ENCODE measurements around the gene GASK1B. TPM values are rescaled to one million over a fixed set of nuclear protein-coding genes. Genes with fewer than 3 reads are reported as not detected.

The GASK1B gene
- total RNA-seq, 1 donor from 2014 or later, result not detected

GRCh38 chr4:158131027-158131426 lies 41.8 kb downstream of the GASK1B start:
- H3K4me1 Mint-ChIP-seq, result no peaks in the 10 kb centered on the region
- ATAC-seq (ENCODE audit: low read depth) (no peak), DNase-seq (no peak)
- H3K27me3 Mint-ChIP-seq, result no peaks in the 10 kb centered on the region
- no peak overlapping the region for H3K27ac Mint-ChIP-seq
- H3K4me3 Mint-ChIP-seq, result no peak overlapping the region
- no peaks in the 10 kb centered on the region for H3K36me3 Mint-ChIP-seq (ENCODE audit: low read depth)
- intact Hi-C loops (cut with micrococcal nuclease), result no loop called here
- no peak for TF ChIP-seq CTCF (IDR thresholded peaks at IDR 0.05)
- H3K9me3 Mint-ChIP-seq, result no peaks in the 10 kb centered on the region
- CTCF ChIA-PET, result no interaction called here
- POLR2A ChIA-PET, result no interaction called here

- no peaks in the 10 kb centered on the region for H3K9me3 Mint-ChIP-seq
- no peak for TF ChIP-seq CTCF (IDR thresholded peaks at IDR 0.05)
- H3K27me3 Mint-ChIP-seq, result no peaks in the 10 kb centered on the region
- POLR2A ChIA-PET, result no interaction called here
- no peaks in the 10 kb centered on the region for H3K36me3 Mint-ChIP-seq (ENCODE audit: low read depth)
- H3K4me3 Mint-ChIP-seq, result no peak overlapping the region
- intact Hi-C loops (cut with micrococcal nuclease), result no loop called here
- ATAC-seq (ENCODE audit: low read depth) (no peak), DNase-seq (no peak)
- no peak overlapping the region for H3K27ac Mint-ChIP-seq
- CTCF ChIA-PET, result no interaction called here
- H3K4me1 Mint-ChIP-seq, result no peaks in the 10 kb centered on the region
Observed at GRCh38 chr4:158130204-158130603, 42.6 kb downstream of the GASK1B start.

- no peaks in the 10 kb centered on the region for H3K9me3 Mint-ChIP-seq
- intact Hi-C loops (cut with micrococcal nuclease), result no loop called here
- ATAC-seq (ENCODE audit: low read depth) (no peak), DNase-seq (no peak)
- TF ChIP-seq CTCF (IDR thresholded peaks at IDR 0.05), result no peak
- CTCF ChIA-PET, result no interaction called here
- no peak overlapping the region for H3K4me3 Mint-ChIP-seq
- POLR2A ChIA-PET, result no interaction called here
- no peaks in the 10 kb centered on the region for H3K36me3 Mint-ChIP-seq (ENCODE audit: low read depth)
- no peaks in the 10 kb centered on the region for H3K4me1 Mint-ChIP-seq
- no peaks in the 10 kb centered on the region for H3K27me3 Mint-ChIP-seq
- no peak overlapping the region for H3K27ac Mint-ChIP-seq
Observed at GRCh38 chr4:158129694-158130093, 43.1 kb downstream of the GASK1B start.

GRCh38 chr4:158128540-158128939 lies 44.3 kb downstream of the GASK1B start:
- no peak for TF ChIP-seq CTCF (IDR thresholded peaks at IDR 0.05)
- no peak for DNase-seq
- Mint-ChIP-seq H3K27ac (no peak overlapping the region), H3K9me3 (no peaks in the 10 kb centered on the region), H3K36me3 (ENCODE audit: low read depth) (no peaks in the 10 kb centered on the region), H3K4me1 (no peaks in the 10 kb centered on the region), H3K27me3 (no peaks in the 10 kb centered on the region), H3K4me3 (no peak overlapping the region)
- no peak for ATAC-seq (ENCODE audit: low read depth)
- intact Hi-C loops (cut with micrococcal nuclease), result no loop called here
- ChIA-PET CTCF (no interaction called here), POLR2A (no interaction called here)

- H3K36me3 Mint-ChIP-seq (ENCODE audit: low read depth), result no peaks in the 10 kb centered on the region
- no peaks in the 10 kb centered on the region for H3K9me3 Mint-ChIP-seq
- intact Hi-C loops (cut with micrococcal nuclease), result no loop called here
- ChIA-PET CTCF (no interaction called here), POLR2A (no interaction called here)
- H3K4me1 Mint-ChIP-seq, result no peaks in the 10 kb centered on the region
- no peak overlapping the region for H3K4me3 Mint-ChIP-seq
- TF ChIP-seq CTCF (IDR thresholded peaks at IDR 0.05), result no peak
- no peak overlapping the region for H3K27ac Mint-ChIP-seq
- H3K27me3 Mint-ChIP-seq, result no peaks in the 10 kb centered on the region
- no peak for ATAC-seq (ENCODE audit: low read depth)
- no peak for DNase-seq
Observed at GRCh38 chr4:158125310-158125709, 47.5 kb downstream of the GASK1B start.

Other genes with a start within 250 kb of the GASK1B start
- gene TMEM144, start 37.5 kb upstream of the GASK1B start, total RNA-seq, result not detected in 2 replicates